ENCODE results near the gene TBX20.

TBX20 gene

DNA sequence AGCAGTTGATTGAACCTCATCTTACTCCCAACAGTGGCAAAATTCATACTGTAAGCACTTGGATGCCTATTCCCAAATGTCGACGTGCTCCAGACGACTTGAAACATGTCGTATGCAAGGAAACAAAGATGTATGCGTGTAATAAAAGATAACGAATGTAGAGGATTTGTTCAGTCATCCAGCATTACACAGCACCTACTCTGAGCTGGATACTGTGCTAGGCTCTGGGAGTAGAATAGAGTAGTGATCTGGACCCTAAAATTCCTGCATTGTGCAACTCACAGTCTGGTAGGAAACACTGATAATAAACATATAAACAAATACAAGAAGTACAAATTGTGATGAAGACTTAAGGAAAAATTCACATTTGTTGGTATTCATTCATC lies 5.6 kb upstream of the TBX20 start:
- TF ChIP-seq, protein P1, sequence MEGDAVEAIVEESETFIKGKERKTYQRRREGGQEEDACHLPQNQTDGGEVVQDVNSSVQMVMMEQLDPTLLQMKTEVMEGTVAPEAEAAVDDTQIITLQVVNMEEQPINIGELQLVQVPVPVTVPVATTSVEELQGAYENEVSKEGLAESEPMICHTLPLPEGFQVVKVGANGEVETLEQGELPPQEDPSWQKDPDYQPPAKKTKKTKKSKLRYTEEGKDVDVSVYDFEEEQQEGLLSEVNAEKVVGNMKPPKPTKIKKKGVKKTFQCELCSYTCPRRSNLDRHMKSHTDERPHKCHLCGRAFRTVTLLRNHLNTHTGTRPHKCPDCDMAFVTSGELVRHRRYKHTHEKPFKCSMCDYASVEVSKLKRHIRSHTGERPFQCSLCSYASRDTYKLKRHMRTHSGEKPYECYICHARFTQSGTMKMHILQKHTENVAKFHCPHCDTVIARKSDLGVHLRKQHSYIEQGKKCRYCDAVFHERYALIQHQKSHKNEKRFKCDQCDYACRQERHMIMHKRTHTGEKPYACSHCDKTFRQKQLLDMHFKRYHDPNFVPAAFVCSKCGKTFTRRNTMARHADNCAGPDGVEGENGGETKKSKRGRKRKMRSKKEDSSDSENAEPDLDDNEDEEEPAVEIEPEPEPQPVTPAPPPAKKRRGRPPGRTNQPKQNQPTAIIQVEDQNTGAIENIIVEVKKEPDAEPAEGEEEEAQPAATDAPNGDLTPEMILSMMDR (IDR thresholded peaks at IDR 0.05; ENCODE audit: insufficient read depth, low read depth, low read length, missing control alignments), result no peak
- no peak for DNase-seq (ENCODE audit: low read depth)
- H3K4me3 ChIP-seq (ENCODE audit: low read length), result no peak overlapping the region

DNA sequence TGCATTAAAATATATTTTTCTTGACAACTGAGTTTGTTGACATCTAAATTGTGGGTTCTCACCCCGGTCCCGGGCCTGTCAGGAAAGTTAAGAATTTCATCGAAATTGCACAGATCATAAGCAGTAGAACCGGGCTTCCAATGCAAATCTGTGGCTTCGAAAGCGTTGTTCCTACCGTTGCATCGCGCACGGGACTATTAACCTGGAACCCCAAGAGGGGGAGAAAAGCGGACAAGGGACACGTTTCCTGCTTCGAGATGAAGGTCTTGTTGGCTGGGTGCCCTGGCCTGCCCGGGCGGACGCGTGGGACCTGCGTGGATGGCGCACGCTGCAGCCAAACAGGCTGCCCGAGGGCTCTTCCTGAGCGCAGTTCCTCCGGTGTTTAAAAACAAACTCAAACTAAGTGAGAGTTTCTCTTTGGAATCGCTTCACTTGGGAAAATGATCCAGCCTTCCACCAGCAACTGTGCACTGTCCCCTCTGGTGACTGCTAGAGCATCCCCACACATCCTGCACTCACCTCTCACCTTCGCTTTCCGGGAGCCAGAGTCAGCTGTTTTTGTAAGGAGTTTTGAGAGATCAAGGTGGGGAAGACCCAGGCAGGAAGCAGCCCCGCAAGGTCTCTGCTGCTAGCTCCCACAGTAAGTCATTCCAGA lies 5.1 kb upstream of the TBX20 start:
- no peak overlapping the region for H3K4me3 ChIP-seq (ENCODE audit: low read length)
- no peak for DNase-seq (ENCODE audit: low read depth)
- TF ChIP-seq, protein P1 (IDR thresholded peaks at IDR 0.05; ENCODE audit: insufficient read depth, low read depth, low read length, missing control alignments), result no peak

DNA sequence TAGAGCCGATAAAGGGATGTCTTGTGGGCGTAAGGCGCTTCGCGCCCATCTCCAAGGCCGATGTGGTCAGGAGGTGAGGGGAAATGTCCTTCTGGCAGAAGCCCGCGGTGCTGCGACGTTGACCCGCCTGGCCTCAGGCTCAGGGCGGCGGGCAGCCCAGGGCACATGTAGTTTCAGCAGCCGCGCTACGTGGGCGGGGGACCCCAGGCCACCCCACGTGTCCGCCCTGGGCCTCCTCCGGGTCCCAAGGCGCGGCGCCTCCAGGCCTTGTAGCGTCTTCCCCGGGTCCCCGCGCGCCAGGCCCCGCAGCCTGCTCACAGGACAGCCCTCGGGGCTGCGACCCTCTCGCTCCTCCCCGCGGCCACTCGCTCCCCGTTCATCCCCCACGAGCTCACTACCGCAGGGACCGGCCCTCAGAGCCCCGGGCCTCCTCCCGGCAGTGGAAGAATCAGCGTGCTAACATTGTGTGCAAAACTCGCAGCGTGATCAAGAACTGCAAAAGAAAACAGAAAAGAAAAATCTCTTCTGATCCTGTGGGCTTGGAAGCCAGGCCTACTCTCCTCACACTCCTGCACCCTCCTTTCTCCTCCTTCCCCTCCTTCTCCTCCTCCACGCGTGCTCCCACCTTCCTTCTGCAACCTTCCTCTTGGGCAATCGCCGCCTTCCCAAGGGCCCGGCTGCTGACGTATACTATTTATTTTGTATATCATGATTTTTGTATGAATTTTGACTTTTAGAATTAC lies 4.4 kb upstream of the TBX20 start:
- no peak overlapping the region for H3K4me3 ChIP-seq (ENCODE audit: low read length)
- DNase-seq (ENCODE audit: low read depth), result no peak
- TF ChIP-seq, protein P1 (IDR thresholded peaks at IDR 0.05; ENCODE audit: insufficient read depth, low read depth, low read length, missing control alignments), result no peak

DNA sequence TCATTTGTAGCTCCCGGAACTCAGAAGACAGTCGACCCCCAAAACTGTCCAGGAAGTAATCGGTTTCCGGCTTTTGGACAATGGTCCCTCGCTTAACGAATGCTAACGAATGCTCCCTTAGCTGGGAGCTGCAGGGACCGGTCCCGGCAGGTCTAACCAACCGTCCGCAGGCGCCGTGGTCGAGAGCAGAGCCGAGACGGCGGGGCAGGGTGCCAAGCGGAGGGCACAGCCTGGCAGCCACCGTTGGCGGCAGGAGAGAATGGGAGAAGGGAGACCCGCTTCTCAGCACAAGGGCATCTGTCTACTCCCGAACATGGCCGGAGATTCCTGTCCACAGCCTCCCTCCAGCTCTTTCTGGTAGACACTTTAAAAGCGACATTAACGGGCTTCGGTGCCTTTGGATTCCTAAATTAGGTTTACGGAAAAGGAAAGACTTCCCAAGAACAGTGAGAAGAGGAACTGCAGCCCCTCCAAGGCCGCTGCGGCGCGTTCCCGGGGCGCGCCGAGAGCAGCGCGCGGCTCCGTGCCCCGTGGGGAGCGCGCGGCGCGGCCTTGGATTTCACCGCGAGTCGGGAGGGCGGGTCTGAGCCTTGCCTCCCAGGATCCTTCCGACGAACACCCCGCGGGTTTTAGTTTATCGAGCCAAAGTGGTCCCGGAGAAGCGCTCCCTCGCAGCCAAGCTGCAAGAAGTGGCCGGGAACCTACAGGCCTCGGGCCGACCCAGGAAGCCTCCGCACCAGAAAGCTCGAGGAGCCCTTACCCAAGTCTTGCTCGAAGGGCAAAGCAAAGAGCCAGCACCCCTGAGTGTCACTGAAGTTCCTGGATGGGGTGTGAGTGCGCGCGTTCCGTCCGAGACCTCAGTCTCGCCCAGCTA lies 3.6 kb upstream of the TBX20 start:
- no peak overlapping the region for H3K4me3 ChIP-seq (ENCODE audit: low read length)
- DNase-seq (ENCODE audit: low read depth), result no peak
- TF ChIP-seq, protein P1 (IDR thresholded peaks at IDR 0.05; ENCODE audit: insufficient read depth, low read depth, low read length, missing control alignments), result no peak

DNA sequence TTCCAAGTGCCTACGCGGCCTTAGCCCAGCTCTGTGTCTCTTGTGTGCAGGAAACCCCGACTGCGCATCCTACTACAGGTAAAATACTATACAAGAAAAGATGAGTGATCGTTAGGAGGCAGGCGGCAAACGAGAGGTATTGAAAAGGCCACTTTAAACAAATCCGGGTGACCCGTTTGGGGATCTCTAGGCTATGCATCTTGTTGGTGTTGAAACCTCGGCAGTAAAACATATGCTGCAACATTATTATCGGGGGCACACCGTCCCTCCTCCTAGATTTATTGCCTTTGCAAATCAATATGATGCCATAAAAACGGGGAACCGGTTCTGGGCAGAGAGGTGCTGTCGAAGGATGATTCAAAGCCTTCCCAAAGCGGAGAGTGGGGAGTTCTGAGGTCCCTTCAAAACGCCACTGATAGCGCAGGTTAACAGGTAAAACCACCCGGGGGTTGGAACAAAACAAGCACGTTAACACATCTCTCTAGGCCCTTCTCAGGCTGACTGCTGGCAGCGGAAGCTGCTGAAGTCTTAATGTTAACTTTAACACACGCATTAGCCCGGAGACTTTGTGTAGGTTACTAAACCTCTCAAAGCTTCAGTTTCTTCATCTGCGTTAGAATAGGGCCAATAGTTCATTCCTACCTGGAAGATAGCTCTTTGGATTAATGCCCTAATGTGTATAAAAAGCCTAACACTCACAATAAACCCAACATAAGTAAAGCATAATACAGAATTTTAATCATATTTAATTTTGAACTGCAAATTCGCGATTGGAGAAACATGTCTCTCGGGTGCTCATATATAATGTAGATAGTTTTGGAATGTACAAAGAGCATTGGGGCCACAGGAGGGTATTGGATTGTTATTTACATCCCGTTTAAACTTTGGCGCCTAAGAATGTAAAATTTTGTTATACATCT lies 2.6 kb upstream of the TBX20 start:
- no peak overlapping the region for H3K4me3 ChIP-seq (ENCODE audit: low read length)
- no peak for DNase-seq (ENCODE audit: low read depth)
- TF ChIP-seq, protein P1 (IDR thresholded peaks at IDR 0.05; ENCODE audit: insufficient read depth, low read depth, low read length, missing control alignments), result no peak

Data from epithelial cell of esophagus (primary cell).